Suppressor macrophage treated with lipopolysaccharide for 4 hours (primary cell): ENCODE measurements around the gene ZGLP1.

ENCODE experiments used
- DNase-seq: peaks from one replicate; pipeline ENCODE4 v3.0.0-alpha.2; 2020

The ZGLP1 gene

DNA sequence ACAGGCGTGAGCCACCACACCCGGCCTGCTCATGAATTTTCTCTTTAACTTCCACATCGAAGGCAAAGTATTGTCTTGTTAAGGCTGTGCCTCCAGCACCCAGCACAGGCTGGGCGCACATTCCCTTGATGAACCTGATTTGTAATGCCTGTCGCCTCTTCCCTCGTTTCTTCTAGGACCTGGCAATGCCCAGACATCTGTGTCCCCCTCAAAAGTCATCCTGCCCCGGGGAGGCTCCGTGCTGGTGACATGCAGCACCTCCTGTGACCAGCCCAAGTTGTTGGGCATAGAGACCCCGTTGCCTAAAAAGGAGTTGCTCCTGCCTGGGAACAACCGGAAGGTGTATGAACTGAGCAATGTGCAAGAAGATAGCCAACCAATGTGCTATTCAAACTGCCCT, 35.0 kb downstream of the ZGLP1 start:
- no peak for DNase-seq

DNA sequence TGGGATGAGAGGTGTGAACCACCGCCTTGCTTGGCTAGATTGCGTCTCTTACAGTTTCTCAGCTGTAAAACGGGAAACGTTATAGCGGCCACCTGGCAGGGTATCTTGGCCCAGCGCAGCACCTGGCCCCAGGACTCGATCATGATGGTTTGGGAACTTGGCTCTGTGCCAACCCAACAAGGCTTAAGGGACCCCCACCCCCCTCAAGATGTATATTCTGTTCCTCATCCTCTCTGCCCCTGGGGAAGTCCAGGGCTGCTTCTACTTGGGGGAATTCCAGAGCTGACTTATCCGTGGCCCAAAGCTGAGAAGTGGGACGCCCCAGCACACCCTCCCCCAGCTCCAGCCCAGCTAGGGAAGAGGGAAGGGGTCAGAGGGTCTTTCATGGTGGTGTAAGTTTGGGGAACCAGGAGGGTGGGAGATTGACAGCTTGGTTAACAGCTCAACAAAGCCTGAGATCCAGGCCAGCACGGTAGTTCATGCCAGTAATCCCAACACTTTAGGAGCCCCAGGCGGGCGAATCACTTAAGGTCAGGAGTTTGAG, 38.0 kb downstream of the ZGLP1 start:
- DNase-seq = peak; percentile 90

DNA sequence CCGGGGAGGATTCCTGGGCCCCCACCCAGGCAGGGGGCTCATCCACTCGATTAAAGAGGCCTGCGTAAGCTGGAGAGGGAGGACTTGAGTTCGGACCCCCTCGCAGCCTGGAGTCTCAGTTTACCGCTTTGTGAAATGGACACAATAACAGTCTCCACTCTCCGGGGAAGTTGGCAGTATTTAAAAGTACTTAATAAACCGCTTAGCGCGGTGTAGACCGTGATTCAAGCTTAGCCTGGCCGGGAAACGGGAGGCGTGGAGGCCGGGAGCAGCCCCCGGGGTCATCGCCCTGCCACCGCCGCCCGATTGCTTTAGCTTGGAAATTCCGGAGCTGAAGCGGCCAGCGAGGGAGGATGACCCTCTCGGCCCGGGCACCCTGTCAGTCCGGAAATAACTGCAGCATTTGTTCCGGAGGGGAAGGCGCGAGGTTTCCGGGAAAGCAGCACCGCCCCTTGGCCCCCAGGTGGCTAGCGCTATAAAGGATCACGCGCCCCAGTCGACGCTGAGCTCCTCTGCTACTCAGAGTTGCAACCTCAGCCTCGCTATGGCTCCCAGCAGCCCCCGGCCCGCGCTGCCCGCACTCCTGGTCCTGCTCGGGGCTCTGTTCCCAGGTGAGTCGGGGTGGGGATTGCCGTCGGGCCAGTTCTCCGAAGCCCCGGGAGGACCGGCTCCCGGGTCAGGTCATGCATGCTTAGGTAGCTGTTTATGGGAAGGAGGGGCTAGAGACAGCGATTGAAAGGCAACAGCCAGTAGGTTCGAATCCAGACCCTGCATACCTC, 38.8 kb downstream of the ZGLP1 start, which contains the start of gene ICAM1:
TSS of gene ICAM1 (plus strand) at position 505 of the 779 bp plus-strand sequence. CDS start at position 545, 40 bp downstream.
- DNase-seq = peak; percentile 99

DNA sequence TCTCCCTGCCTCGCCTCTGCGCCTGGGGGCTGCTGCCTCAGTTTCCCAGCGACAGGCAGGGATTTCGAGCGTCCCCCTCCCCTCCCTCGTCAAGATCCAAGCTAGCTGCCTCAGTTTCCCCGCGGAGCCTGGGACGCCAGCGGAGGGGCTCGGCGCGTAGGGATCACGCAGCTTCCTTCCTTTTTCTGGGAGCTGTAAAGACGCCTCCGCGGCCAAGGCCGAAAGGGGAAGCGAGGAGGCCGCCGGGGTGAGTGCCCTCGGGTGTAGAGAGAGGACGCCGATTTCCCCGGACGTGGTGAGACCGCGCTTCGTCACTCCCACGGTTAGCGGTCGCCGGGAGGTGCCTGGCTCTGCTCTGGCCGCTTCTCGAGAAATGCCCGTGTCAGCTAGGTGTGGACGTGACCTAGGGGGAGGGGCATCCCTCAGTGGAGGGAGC, 39.4 kb downstream of the ZGLP1 start:
- DNase-seq = peak; percentile 98

DNA sequence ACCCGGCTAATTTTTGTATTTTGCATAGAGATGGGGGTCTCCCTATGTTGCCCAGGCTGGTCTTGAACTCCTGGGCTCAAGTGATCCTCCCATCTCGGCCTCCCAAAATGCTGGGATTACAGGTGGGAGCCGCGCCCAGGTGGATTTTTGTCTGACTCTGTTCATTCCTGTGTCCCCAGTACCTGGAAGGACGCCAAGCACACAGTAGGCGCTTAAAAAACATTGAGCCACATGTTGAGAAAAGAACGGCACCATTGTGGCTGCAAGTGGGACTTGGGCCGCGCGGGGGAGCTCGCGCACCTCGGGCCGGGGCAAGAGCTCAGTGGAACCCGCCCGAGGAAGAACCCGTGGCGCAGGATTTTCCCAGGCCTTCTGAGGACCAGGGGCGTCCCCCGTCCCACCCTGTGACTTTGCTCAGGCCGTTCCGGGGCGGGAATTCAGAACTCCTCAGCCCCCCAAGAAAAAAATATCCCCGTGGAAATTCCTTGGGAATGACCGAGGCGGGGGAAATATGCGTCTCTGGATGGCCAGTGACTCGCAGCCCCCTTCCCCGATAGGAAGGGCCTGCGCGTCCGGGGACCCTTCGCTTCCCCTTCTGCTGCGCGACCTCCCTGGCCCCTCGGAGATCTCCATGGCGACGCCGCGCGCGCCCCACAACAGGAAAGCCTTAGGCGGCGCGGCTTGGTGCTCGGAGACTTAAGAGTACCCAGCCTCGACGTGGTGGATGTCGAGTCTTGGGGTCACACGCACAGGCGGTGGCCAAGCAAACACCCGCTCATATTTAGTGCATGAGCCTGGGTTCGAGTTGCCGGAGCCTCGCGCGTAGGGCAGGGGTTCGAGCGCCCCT, 40.1 kb downstream of the ZGLP1 start:
- DNase-seq = peak; percentile 98

DNA sequence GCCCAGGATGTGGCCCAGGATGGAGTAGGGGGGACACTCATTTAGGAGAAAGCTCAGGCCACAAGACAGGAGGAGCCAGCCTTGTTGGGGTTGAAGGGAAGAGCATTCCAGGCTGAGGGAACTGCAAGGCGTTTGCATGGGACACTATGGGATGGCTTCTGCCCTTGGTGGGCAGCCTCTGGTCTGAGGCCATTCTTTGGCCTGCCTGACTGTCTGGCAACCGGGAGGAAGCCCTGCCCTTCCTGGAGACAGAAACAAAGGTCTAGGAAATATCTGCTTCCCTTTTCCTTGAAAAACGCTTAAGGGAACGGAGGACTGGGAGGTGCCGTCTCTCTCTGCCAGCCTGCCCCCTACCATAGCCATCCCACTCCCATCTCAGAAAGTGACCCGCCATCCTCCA, 41.5 kb downstream of the ZGLP1 start:
- peak; percentile 28 for DNase-seq

DNA sequence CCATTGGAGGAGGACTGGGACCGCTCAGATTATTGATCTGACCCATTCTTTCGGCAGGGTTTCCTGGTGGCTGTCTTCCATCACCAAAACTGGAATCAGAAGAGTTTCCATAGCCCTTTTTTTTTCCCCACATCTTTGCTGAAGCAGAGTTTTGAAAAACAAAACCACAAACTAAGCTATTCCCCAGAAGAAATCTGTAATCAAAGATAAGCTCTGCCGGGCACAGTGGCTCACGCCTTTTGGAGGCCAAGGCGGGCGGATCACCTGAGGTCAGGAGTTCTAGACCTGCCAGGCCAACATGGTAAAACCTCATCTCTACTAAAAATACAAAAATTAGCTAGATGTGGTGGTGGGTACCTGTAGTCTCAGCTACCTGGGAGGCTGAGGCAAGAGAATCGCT, 42.9 kb downstream of the ZGLP1 start:
- DNase-seq = no peak

DNA sequence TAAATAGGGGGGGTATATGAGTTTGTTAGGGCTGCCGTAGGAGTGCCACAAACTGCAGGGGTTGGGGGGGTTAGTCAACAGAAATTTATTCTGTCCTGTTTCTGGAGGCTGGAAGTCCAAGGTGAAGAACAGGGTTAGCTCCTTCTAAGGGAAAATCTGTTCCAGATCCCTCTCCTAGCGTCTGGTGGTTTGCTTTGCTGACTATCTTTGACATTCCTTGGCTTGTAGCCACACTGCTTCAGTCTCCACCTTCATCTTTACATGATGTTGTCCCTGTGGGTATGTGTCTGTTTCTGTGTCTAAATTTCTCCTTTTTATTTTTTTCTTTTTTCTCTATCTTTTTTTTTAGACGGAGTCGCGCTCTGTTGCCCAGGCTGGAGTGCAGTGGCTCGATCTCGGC, 46.8 kb downstream of the ZGLP1 start:
- no peak for DNase-seq

DNA sequence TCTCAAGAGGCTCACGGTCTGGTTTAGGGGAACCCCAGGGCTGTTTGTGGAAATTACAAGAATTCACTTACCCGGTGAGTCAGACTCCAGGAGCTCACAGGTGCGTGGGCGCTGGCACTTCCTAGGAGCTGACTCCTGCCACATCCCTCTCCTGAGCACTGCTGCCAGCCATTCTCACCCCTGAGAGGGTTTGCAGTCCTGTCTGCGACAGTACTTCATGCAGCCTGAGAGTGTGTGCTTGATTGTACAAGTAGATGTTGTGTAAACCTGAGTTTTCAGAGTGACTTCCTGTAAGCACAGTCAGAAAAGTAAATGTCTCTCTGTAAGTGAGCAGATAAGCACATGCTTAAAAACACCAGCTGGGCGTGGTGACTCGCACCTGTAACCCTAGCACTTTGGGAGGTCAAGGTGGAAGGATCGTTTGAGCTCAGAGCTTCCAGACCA, 49.5 kb downstream of the ZGLP1 start:
- no peak for DNase-seq

DNA sequence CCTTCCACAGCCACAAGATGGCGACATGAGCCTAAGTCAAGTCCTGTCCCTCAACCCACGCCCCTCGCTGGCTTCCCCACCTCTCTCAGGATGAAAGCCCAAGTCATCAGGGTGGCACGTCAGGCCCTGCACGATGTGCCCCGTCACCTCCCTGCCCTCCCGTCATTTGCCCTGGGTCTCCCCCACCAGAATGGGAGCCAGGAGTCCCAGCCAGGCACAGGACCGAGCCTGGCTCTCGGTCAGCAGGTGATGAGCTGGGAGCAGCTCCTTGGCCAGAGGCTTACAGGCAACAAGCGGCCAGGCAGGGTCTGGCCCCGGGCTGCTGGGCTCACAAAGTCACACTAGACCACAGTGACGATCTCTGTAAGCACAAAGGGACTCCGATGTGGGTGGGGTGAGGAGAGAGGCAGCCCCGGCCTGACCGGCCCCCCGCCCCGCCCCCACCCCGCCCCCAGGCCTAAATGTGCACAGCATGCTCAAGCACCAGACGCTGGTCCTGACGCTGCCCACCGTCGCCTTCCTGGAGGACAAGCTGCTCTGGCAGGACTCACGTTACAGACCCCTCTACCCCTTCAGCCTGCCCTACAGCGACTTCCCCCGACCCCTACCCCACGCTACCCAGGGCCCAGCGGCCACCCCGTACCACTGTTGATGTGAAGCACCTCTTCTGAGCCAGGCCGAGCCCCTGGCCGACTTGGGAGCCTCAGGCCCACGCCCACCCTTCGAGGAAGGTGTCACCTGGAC, 50.3 kb downstream of the ZGLP1 start:
- peak; percentile 96 for DNase-seq

DNA sequence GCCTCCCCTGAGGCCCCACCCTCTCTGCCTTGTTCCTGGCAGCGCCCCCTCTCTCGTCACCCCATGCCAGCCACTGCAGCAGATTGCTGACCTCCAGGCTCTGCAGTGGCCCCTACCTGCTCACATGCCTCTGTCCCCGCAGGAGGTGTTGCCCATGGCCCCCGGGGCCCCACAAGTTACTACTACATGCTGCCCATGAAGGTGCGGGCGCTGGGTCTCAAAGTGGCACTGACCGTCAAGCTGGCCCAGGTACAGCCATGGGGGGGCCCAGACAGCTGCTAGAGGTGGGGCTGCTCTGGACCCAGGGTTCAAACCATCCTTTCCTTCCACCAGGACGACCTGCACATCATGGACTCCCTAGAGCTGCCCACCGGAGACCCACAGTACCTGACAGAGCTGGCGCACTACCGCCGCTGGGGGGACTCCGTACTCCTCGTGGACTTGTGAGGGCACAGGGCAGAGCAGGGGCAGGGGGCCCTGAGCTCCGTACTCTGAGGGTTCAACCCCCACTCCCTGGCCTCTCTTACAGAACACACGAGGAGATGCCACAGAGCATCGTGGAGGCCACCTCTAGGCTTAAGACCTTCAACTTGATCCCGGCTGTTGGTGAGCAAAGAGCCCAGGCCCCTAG, 51.4 kb downstream of the ZGLP1 start:
- no peak for DNase-seq

DNA sequence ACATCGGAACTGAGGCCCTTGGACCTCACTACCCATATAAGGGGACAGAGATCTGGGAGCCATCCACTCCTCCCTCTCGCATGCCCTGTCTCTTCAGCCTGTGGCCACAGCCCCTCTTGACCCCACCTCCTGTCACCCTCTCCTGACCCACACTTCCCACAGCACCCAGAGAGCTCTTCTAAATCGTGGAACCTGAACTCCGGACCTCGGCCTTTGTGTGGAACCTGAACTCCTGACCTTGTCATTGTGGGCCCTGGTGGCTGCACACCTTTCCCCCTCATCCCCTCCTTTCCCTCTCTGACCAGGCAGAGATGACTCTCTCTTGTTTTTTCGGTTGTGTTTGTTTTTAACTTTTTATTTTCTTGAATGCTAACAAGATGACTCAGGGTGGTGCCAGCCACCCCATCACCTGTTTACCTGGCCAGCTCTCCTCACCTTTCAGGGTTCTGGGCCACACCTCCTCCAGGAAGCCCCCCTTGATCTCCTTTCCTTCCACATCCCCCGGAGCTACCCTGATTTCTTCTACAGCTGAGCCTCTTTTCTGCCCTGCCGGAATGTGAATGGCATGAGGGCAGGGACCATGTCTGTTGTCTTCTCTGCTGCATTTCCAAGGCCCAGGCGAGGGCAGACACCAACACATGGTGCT, 52.5 kb downstream of the ZGLP1 start:
- DNase-seq = no peak

DNA sequence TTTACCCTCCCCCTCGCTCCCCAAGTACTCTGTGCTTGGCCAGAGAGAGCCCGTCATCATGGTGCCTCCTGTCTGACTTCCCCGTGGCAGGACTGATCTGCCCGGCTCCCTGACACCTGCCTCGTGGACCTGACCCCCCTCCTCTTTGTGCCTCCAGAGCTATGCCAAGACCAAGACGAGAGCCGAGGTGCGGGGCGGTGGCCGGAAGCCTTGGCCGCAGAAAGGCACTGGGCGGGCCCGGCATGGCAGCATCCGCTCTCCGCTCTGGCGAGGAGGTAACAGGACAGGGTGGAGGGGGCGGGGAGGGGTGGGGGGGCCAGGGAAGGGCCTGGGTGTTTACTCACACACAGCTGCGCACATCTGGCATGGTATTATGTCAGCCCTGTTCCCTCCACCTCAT, 53.1 kb downstream of the ZGLP1 start:
- DNase-seq = no peak

DNA sequence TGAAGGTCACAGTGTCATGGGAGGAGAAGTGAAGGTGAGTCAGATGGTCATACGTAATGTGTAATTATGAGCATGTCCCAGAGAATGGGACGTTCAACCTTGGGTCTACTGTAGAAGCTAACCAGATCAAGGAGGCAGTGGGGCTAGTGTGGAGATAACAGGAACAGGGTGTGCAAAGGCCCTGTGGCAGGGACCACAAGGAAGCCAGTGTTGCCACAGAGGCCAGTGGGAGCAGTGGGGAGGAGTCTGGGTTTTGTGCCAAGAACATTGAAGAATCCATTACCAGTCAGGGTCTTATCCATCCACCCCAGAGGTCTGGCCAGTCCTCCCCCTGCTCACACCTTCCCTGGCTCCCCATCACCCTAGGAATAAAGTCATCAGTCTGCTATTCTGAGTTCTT, 54.3 kb downstream of the ZGLP1 start:
- DNase-seq = no peak
